ENCODE results near the gene NME3.

The NME3 gene

GRCh38 chr16:1771864-1772361 lies 570 bp upstream of the NME3 start:
- TF ChIP-seq CTCF (IDR thresholded peaks at IDR 0.05; ENCODE audit: control extremely low read depth, extremely low read depth, low read depth, missing control alignments), result no peak
- ChIA-PET POLR2A (interaction anchor here (2.4 kb wide), 1 partner anchor 11 kb away, joined by 11 read pairs; the partner anchor contains the start of genes NUBP2 and SPSB3), CTCF (interaction anchor here (1.2 to 2.7 kb wide), 4 partner anchors 11 to 157 kb away, joined by 3 to 15 read pairs (median 6); partner anchors contain the start of genes MAPK8IP3, NUBP2 and SPSB3)
- no peak for DNase-seq (ENCODE audit: extremely low spot score)

GRCh38 chr16:1770328-1771187 lies 785 bp downstream of the NME3 start:
- DNase-seq (ENCODE audit: extremely low spot score), result peak; percentile 76
- ChIA-PET CTCF (interaction anchor here (0.8 to 1.8 kb wide), 2 partner anchors 12 to 47 kb away, joined by 4 read pairs; partner anchors contain the start of genes NUBP2 and SPSB3), POLR2A (no interaction called here)
- TF ChIP-seq CTCF (IDR thresholded peaks at IDR 0.05; ENCODE audit: control extremely low read depth, extremely low read depth, low read depth, missing control alignments), result no peak

GRCh38 chr16:1769402-1770300 lies 1.7 kb downstream of the NME3 start:
- POLR2A ChIA-PET, result interaction anchor here (0.9 kb wide), 1 partner anchor 195 kb away, joined by 8 read pairs; the partner anchor contains the start of gene RPS2
- TF ChIP-seq CTCF (IDR thresholded peaks at IDR 0.05; ENCODE audit: control extremely low read depth, extremely low read depth, low read depth, missing control alignments), result no peak

GRCh38 chr16:1768767-1769401 lies 2.5 kb downstream of the NME3 start:
- ChIA-PET POLR2A (interaction anchor here (0.9 kb wide), 1 partner anchor 196 kb away, joined by 8 read pairs; the partner anchor contains the start of gene RPS2), CTCF (interaction anchor here (1.8 kb wide), 1 partner anchor 45 kb away, joined by 4 read pairs; no protein-coding TSS in a partner anchor)

More at GRCh38 chr16:1769402-1770300, 1.7 kb downstream of the NME3 start:
- CTCF ChIA-PET, result interaction anchor here (1.8 kb wide), 1 partner anchor 46 kb away, joined by 4 read pairs; no protein-coding TSS in a partner anchor
- no peak for DNase-seq (ENCODE audit: extremely low spot score)

GRCh38 chr16:1768061-1768766 lies 3.1 kb downstream of the NME3 start:
- ChIA-PET CTCF (interaction anchor here (0.8 to 1.7 kb wide), 2 partner anchors 10 to 14 kb away, joined by 3 to 5 read pairs; partner anchors contain the start of genes NUBP2 and SPSB3), POLR2A (no interaction called here)
- no peak for TF ChIP-seq CTCF (IDR thresholded peaks at IDR 0.05; ENCODE audit: control extremely low read depth, extremely low read depth, low read depth, missing control alignments)
- DNase-seq (ENCODE audit: extremely low spot score), result no peak

More at GRCh38 chr16:1768767-1769401, 2.5 kb downstream of the NME3 start:
- DNase-seq (ENCODE audit: extremely low spot score), result no peak
- no peak for TF ChIP-seq CTCF (IDR thresholded peaks at IDR 0.05; ENCODE audit: control extremely low read depth, extremely low read depth, low read depth, missing control alignments)

Data from GM10248 (cell line).